Right ventricle myocardium inferior (tissue), 1 donor: Measurements from ENCODE around the gene ACSM2B. TPM values are rescaled to one million over a fixed set of nuclear protein-coding genes. Genes with fewer than 3 reads are reported as not detected.

Experiments used
- total RNA-seq: library from RNA; stranded (reverse); fragmentation: NEBNext Ultra II Directional; extraction: Animal tissue kit (Norgen Biotek cat#: 25700); gene quantifications from one replicate; pipeline ENCODE4 v1.2.1, GENCODE V29; 2021
- donor health status: DM: no; HTN: yes; CAD: no; lungs with severe emphysema.

Gene ACSM2B
- total RNA-seq, 1 donor from 2014 or later: not detected

Other genes starting within 250 kb of the ACSM2B start
- gene GP2, start 248.9 kb downstream of the ACSM2B start, total RNA-seq: not detected
- not detected for gene UMOD, start 223.7 kb downstream of the ACSM2B start, total RNA-seq
- gene PDILT, start 171.6 kb downstream of the ACSM2B start, total RNA-seq: not detected
- gene ACSM5, start 166.8 kb downstream of the ACSM2B start, total RNA-seq: 1.5 TPM
- not detected for gene ACSM2A, start 124.8 kb downstream of the ACSM2B start, total RNA-seq
- gene ACSM1, start 121.3 kb upstream of the ACSM2B start, total RNA-seq: 0.27 TPM
- 18.3 TPM for gene THUMPD1, start 165.5 kb upstream of the ACSM2B start, total RNA-seq
- gene ACSM3, start 187.6 kb upstream of the ACSM2B start, total RNA-seq: 9.4 TPM
- gene ERI2, start 230.1 kb upstream of the ACSM2B start, total RNA-seq: 9.1 TPM
- 5.8 TPM for gene REXO5, start 230.2 kb upstream of the ACSM2B start, total RNA-seq